HEK293 (cell line): ENCODE results near the gene CKB.

Experiments
- CTCF ChIA-PET: fragments of 350-600 bp; formaldehyde crosslinking; extraction: SDS; loops from one replicate; lab custom pipeline; 2021; ENCODE audit warnings: antibody characterized with exemption; lab: Yijun Ruan, JAX
- POLR2A ChIA-PET: fragments of 300-600 bp; formaldehyde crosslinking; extraction: SDS; loops from one replicate; lab custom pipeline; 2020; ENCODE audit warnings: antibody characterized with exemption, inconsistent platforms; lab: Yijun Ruan, JAX
- H3K27ac ChIP-seq: fragments of 200-500 bp; sonication (Bioruptor generic); 2 replicates; pipeline ENCODE4 v1.5.1; 2014; ENCODE audit warnings: low read depth, low read length, control low read depth, inconsistent platforms; ENCODE audit errors: extremely low read depth
- H3K36me3 ChIP-seq, 2 experiments: fragments of 200-500 bp in 1 of 2; sonication (Bioruptor generic) in 1 of 2; 1 replicate in 1 of 2; 2 replicates in 1 of 2; pipeline ENCODE4 v1.5.1; 2014 to 2017; ENCODE audit warnings: inconsistent platforms in 2 of 2, low read length in 2 of 2; ENCODE audit not compliant: control insufficient read depth in 2 of 2, insufficient read depth in 1 of 2
- H3K4me1 ChIP-seq: fragments of 200-500 bp; sonication (Bioruptor generic); 2 replicates; pipeline ENCODE4 v1.5.1; 2014; ENCODE audit warnings: mild to moderate bottlenecking, low read length, inconsistent platforms; ENCODE audit not compliant: control insufficient read depth, insufficient read depth
- H3K4me3 ChIP-seq: 2 replicates; pipeline ENCODE4 v1.5.1; 2011; ENCODE audit warnings: low read depth, mild to moderate bottlenecking, control low read depth, low read length, moderate library complexity
- H3K9me3 ChIP-seq: fragments of 200-500 bp; sonication (Bioruptor generic); 2 replicates; pipeline ENCODE4 v1.5.1; 2014; ENCODE audit warnings: low read depth, low read length, inconsistent platforms; ENCODE audit not compliant: control insufficient read depth, insufficient read depth
- KLF10 ChIP-seq: fragments of 450-650 bp; IDR thresholded peaks from 2 replicates; pipeline ENCODE4 v1.5.1; 2018; ENCODE audit warnings: missing biosample characterization, mild to moderate bottlenecking, missing genetic modification characterization
- KLF16 ChIP-seq: fragments of 450-650 bp; formaldehyde crosslinking; IDR thresholded peaks from 2 replicates; pipeline ENCODE4 v1.5.1; 2017; ENCODE audit warnings: missing biosample characterization, missing genetic modification characterization
- MEIS1 ChIP-seq: sonication (generic); formaldehyde crosslinking; IDR thresholded peaks from 2 replicates; pipeline ENCODE4 v1.8.1; 2022; ENCODE audit warnings: missing genetic modification reagents, mild to moderate bottlenecking, borderline replicate concordance
- MZF1 ChIP-seq: fragments of 450-650 bp; formaldehyde crosslinking; IDR thresholded peaks from 2 replicates; pipeline ENCODE4 v1.5.1; 2017; ENCODE audit warnings: missing biosample characterization, missing genetic modification characterization, borderline replicate concordance
- OVOL3 ChIP-seq: fragments of 450-650 bp; formaldehyde crosslinking; IDR thresholded peaks from 2 replicates; pipeline ENCODE4 v1.5.1; 2016; ENCODE audit warnings: missing biosample characterization, missing genetic modification characterization
- ZBTB8A ChIP-seq: fragments of 450-650 bp; formaldehyde crosslinking; IDR thresholded peaks from 2 replicates; pipeline ENCODE4 v1.5.1; 2016; ENCODE audit warnings: missing biosample characterization, missing genetic modification characterization
- ZFP3 ChIP-seq: fragments of 450-650 bp; formaldehyde crosslinking; IDR thresholded peaks from 2 replicates; pipeline ENCODE4 v1.5.1; 2016; ENCODE audit warnings: low read depth, missing biosample characterization, missing genetic modification characterization
- ZFP41 ChIP-seq: fragments of 450-650 bp; formaldehyde crosslinking; IDR thresholded peaks from 2 replicates; pipeline ENCODE4 v1.5.1; 2016; ENCODE audit warnings: missing biosample characterization, missing genetic modification characterization, borderline replicate concordance
- ZNF138 ChIP-seq: fragments of 450-650 bp; formaldehyde crosslinking; IDR thresholded peaks from 2 replicates; pipeline ENCODE4 v1.5.1; 2016; ENCODE audit warnings: missing biosample characterization, missing genetic modification characterization, borderline replicate concordance
- ZNF174 ChIP-seq: fragments of 450-650 bp; formaldehyde crosslinking; IDR thresholded peaks from 2 replicates; pipeline ENCODE4 v1.5.0; 2017; ENCODE audit warnings: missing biosample characterization, mild to moderate bottlenecking, missing genetic modification characterization
- ZNF19 ChIP-seq: fragments of 450-650 bp; formaldehyde crosslinking; IDR thresholded peaks from 2 replicates; pipeline ENCODE4; 2016; ENCODE audit warnings: missing biosample characterization, missing genetic modification characterization, low read depth
- ZNF2 ChIP-seq: fragments of 450-650 bp; formaldehyde crosslinking; IDR thresholded peaks from 2 replicates; pipeline ENCODE4 v1.5.1; 2016; ENCODE audit warnings: missing biosample characterization, missing genetic modification characterization
- ZNF211 ChIP-seq: fragments of 450-650 bp; formaldehyde crosslinking; IDR thresholded peaks from 2 replicates; pipeline ENCODE4 v1.5.1; 2016; ENCODE audit warnings: low read depth, missing biosample characterization, missing genetic modification characterization
- ZNF239 ChIP-seq: fragments of 450-650 bp; formaldehyde crosslinking; IDR thresholded peaks from 2 replicates; pipeline ENCODE4 v1.5.1; 2016; ENCODE audit warnings: missing biosample characterization, missing genetic modification characterization
- ZNF311 ChIP-seq: fragments of 450-650 bp; formaldehyde crosslinking; IDR thresholded peaks from 2 replicates; pipeline ENCODE4 v1.5.1; 2017; ENCODE audit warnings: missing biosample characterization, missing genetic modification characterization, borderline replicate concordance
- ZNF404 ChIP-seq: fragments of 450-650 bp; formaldehyde crosslinking; IDR thresholded peaks from 2 replicates; pipeline ENCODE4 v1.5.1; 2017; ENCODE audit warnings: missing biosample characterization, missing genetic modification characterization
- ZNF521 ChIP-seq: fragments of 450-650 bp; formaldehyde crosslinking; IDR thresholded peaks from 2 replicates; pipeline ENCODE4 v1.5.1; 2017; ENCODE audit warnings: missing biosample characterization, mild to moderate bottlenecking, missing genetic modification characterization
- ZNF548 ChIP-seq: fragments of 450-650 bp; formaldehyde crosslinking; IDR thresholded peaks from 2 replicates; pipeline ENCODE4 v1.5.1; 2016; ENCODE audit warnings: missing biosample characterization, missing genetic modification characterization
- ZNF621 ChIP-seq: fragments of 450-650 bp; formaldehyde crosslinking; IDR thresholded peaks from 2 replicates; pipeline ENCODE4 v1.5.1; 2017; ENCODE audit warnings: missing biosample characterization, missing genetic modification characterization
- ZNF626 ChIP-seq: fragments of 450-650 bp; sonication (Bioruptor Pico); formaldehyde crosslinking; IDR thresholded peaks from 2 replicates; pipeline ENCODE4 v1.5.1; 2018; ENCODE audit warnings: missing biosample characterization, missing genetic modification characterization, inconsistent platforms
- ZNF701 ChIP-seq: fragments of 450-650 bp; formaldehyde crosslinking; IDR thresholded peaks from 2 replicates; pipeline ENCODE4 v1.5.1; 2016; ENCODE audit warnings: missing biosample characterization, missing genetic modification characterization
- ZSCAN30 ChIP-seq: fragments of 450-650 bp; IDR thresholded peaks from 2 replicates; pipeline ENCODE4 v1.5.1; 2018; ENCODE audit warnings: missing biosample characterization, mild to moderate bottlenecking, missing genetic modification characterization, moderate library complexity
- TF ChIP-seq, protein P1 (sequence below): fragments of 450-650 bp; formaldehyde crosslinking; IDR thresholded peaks from 2 replicates; pipeline ENCODE4 v1.5.1; 2016; ENCODE audit warnings: missing biosample characterization, missing genetic modification characterization
- TF ChIP-seq, protein P2 (sequence below): sonication (generic); formaldehyde crosslinking; IDR thresholded peaks from 2 replicates; pipeline ENCODE4 v1.8.1; 2022; ENCODE audit warnings: mild to moderate bottlenecking, moderate library complexity, missing genetic modification reagents
- TF ChIP-seq, protein P3 (sequence below): fragments of 450-650 bp; formaldehyde crosslinking; IDR thresholded peaks from 2 replicates; pipeline ENCODE4 v1.5.1; 2017; ENCODE audit warnings: missing biosample characterization, missing genetic modification characterization
- TF ChIP-seq, protein P4 (sequence below): fragments of 450-650 bp; formaldehyde crosslinking; IDR thresholded peaks from 2 replicates; pipeline ENCODE4 v1.5.1; 2016; ENCODE audit warnings: missing biosample characterization, missing genetic modification characterization, low read depth
- TF ChIP-seq, protein P5 (sequence below): fragments of 450-650 bp; formaldehyde crosslinking; IDR thresholded peaks from 2 replicates; pipeline ENCODE4 v1.5.1; 2016; ENCODE audit warnings: missing biosample characterization, missing genetic modification characterization

CKB gene

DNA sequence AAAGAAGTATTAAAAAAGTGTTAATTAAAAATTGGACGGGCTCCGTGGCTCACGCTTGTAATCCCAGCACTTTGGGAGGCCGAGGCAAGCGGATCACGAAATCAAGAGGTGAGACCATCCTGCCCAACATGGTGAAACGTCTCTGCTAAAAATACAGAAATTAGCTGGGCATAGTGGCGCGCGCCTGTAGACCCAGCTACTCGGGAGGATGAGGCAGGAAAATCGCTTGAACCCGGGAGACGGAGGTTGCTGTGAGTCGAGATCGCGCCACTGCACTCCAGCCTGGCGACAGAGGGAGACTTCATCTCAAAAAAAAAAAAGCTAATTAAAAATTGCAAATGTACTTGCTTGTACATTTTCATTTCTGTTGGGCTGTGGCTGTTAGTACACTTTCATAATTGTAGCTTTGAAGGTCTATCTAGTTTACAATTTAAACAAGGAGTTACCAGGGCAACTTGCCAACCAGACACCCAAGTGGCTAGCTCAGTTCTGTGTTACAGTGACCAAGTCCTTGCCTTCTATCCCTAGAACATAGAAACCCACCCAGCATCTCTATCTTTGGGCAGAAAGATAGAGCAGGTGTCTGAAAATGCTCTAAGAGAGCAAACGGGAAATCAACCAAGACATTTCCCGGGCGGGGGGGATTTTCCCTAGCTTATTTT, 41.3 kb upstream of the CKB start:
- H3K9me3 ChIP-seq = no peaks in the 10 kb centered on the region
- H3K36me3 ChIP-seq = peaks cover 12 to 19% of the 10 kb centered on the region in 2 experiments
- 0 out of 2 replicates have a peak overlapping the region, but pooled peaks have one; percentile 96 for H3K27ac ChIP-seq
- TF ChIP-seq ZNF521 (tag by site-specific recombination) = no peak
- TF ChIP-seq ZNF138 (tag by site-specific recombination) = no peak
- no peak for TF ChIP-seq ZNF174 (tag by site-specific recombination)
- TF ChIP-seq ZNF621 (tag by site-specific recombination) = no peak
- no peak for TF ChIP-seq ZNF239 (tag by site-specific recombination)
- TF ChIP-seq ZNF211 (tag by site-specific recombination) = no peak
- TF ChIP-seq, protein P1, sequence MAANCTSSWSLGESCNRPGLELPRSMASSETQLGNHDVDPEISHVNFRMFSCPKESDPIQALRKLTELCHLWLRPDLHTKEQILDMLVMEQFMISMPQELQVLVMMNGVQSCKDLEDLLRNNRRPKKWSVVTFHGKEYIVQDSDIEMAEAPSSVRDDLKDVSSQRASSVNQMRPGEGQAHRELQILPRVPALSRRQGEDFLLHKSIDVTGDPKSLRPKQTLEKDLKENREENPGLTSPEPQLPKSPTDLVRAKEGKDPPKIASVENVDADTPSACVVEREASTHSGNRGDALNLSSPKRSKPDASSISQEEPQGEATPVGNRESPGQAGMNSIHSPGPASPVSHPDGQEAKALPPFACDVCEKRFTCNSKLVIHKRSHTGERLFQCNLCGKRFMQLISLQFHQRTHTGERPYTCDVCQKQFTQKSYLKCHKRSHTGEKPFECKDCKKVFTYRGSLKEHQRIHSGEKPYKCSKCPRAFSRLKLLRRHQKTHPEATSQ (tag by site-specific recombination) = no peak
- TF ChIP-seq ZFP41 (tag by site-specific recombination) = no peak
- TF ChIP-seq, protein P2, sequence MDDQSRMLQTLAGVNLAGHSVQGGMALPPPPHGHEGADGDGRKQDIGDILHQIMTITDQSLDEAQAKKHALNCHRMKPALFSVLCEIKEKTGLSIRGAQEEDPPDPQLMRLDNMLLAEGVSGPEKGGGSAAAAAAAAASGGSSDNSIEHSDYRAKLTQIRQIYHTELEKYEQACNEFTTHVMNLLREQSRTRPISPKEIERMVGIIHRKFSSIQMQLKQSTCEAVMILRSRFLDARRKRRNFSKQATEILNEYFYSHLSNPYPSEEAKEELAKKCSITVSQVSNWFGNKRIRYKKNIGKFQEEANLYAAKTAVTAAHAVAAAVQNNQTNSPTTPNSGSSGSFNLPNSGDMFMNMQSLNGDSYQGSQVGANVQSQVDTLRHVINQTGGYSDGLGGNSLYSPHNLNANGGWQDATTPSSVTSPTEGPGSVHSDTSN (CRISPR knock-in tag) = no peak
- TF ChIP-seq ZSCAN30 = no peak
- TF ChIP-seq, protein P3, sequence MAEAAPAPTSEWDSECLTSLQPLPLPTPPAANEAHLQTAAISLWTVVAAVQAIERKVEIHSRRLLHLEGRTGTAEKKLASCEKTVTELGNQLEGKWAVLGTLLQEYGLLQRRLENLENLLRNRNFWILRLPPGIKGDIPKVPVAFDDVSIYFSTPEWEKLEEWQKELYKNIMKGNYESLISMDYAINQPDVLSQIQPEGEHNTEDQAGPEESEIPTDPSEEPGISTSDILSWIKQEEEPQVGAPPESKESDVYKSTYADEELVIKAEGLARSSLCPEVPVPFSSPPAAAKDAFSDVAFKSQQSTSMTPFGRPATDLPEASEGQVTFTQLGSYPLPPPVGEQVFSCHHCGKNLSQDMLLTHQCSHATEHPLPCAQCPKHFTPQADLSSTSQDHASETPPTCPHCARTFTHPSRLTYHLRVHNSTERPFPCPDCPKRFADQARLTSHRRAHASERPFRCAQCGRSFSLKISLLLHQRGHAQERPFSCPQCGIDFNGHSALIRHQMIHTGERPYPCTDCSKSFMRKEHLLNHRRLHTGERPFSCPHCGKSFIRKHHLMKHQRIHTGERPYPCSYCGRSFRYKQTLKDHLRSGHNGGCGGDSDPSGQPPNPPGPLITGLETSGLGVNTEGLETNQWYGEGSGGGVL (tag by site-specific recombination) = no peak
- TF ChIP-seq ZNF404 (tag by site-specific recombination) = no peak
- TF ChIP-seq, protein P4, sequence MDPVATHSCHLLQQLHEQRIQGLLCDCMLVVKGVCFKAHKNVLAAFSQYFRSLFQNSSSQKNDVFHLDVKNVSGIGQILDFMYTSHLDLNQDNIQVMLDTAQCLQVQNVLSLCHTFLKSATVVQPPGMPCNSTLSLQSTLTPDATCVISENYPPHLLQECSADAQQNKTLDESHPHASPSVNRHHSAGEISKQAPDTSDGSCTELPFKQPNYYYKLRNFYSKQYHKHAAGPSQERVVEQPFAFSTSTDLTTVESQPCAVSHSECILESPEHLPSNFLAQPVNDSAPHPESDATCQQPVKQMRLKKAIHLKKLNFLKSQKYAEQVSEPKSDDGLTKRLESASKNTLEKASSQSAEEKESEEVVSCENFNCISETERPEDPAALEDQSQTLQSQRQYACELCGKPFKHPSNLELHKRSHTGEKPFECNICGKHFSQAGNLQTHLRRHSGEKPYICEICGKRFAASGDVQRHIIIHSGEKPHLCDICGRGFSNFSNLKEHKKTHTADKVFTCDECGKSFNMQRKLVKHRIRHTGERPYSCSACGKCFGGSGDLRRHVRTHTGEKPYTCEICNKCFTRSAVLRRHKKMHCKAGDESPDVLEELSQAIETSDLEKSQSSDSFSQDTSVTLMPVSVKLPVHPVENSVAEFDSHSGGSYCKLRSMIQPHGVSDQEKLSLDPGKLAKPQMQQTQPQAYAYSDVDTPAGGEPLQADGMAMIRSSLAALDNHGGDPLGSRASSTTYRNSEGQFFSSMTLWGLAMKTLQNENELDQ = no peak
- TF ChIP-seq ZNF626 = no peak
- no peak for TF ChIP-seq ZNF19 (tag by site-specific recombination)
- CTCF ChIA-PET = interaction anchor here (1.6 kb wide), 1 partner anchor 17 kb away, joined by 4 read pairs; no protein-coding TSS in a partner anchor
- POLR2A ChIA-PET = no interaction called here
- H3K4me3 ChIP-seq = peak overlapping the region; percentile 100
- peaks cover 20% of the 10 kb centered on the region for H3K4me1 ChIP-seq

DNA sequence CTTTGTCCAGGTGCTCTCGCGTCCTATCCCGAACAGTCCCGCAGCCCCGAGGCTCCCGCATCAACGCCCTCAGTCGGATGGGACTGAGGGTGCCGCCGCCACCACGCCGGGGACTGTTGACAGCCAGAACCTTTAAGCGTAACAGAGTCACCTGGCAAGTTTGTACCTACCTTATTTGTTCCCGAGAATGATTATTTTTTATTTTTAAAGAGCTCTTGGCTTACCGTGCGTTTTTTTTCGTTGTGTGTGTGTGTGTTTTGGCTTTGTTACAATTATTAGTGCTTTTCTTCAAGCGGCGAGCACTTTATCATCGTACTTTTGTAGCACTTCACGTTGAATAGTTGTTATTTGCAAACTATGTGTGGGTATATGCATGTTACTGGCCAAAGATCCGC, 40.6 kb upstream of the CKB start:
- H3K4me1 ChIP-seq = peaks cover 25% of the 10 kb centered on the region
- H3K27ac ChIP-seq = peak overlapping the region; percentile 96
- ChIA-PET POLR2A (interaction anchor here (2.5 kb wide), 1 partner anchor 35 kb away, joined by 8 read pairs; the partner anchor contains the start of gene TRMT61A), CTCF (no interaction called here)
- no peaks in the 10 kb centered on the region for H3K9me3 ChIP-seq
- H3K4me3 ChIP-seq = peak overlapping the region; percentile 100
- peaks cover 12 to 19% of the 10 kb centered on the region in 2 experiments for H3K36me3 ChIP-seq
- no peak for TF ChIP-seq KLF10 (tag by site-specific recombination)
- TF ChIP-seq ZNF548 (tag by site-specific recombination) = no peak
- TF ChIP-seq OVOL3 = no peak
- no peak for TF ChIP-seq ZNF701 (tag by site-specific recombination)
- no peak for TF ChIP-seq ZBTB8A (tag by site-specific recombination)
- TF ChIP-seq MEIS1 = no peak
- TF ChIP-seq ZFP3 (tag by site-specific recombination) = no peak
- TF ChIP-seq ZNF138 (tag by site-specific recombination) = no peak
- TF ChIP-seq ZNF2 (tag by site-specific recombination) = 0 out of 2 replicates have a peak, but pooled peaks have one; percentile 7
- TF ChIP-seq, protein P5, sequence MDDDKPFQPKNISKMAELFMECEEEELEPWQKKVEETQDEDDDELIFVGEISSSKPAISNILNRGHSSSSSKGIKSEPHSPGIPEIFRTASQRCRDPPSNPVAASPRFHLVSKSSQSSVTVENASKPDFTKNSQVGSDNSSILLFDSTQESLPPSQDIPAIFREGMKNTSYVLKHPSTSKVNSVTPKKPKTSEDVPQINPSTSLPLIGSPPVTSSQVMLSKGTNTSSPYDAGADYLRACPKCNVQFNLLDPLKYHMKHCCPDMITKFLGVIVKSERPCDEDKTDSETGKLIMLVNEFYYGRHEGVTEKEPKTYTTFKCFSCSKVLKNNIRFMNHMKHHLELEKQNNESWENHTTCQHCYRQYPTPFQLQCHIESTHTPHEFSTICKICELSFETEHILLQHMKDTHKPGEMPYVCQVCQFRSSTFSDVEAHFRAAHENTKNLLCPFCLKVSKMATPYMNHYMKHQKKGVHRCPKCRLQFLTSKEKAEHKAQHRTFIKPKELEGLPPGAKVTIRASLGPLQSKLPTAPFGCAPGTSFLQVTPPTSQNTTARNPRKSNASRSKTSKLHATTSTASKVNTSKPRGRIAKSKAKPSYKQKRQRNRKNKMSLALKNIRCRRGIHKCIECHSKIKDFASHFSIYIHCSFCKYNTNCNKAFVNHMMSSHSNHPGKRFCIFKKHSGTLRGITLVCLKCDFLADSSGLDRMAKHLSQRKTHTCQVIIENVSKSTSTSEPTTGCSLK = no peak
- TF ChIP-seq ZNF311 (tag by site-specific recombination) = no peak
- TF ChIP-seq KLF16 (tag by site-specific recombination) = peak; percentile 1; the same call in 1 of the 2 replicates
- no peak for TF ChIP-seq MZF1 (tag by site-specific recombination)
